GM19239 (cell line): ENCODE measurements around the gene KCNS3.

Source experiments
- DNase-seq: peaks from one replicate; pipeline ENCODE4 v3.0.0; 2011; ENCODE audit warnings: low spot score; ENCODE audit not compliant: insufficient read length
- FAIRE-seq: peaks from 2 replicates; lab custom pipeline; 2011; peaks lifted over from hg19 to GRCh38; lab: Jason Lieb, UNC

KCNS3 gene

GRCh38 chr2:17878281-17879136 is at the start of gene KCNS3:
TSS of gene KCNS3 (plus strand) at chr2:17878667. CDS start at chr2:17931009, 52,342 bp downstream.
- DNase-seq (peak; percentile 62), FAIRE-seq (no peak)

- DNase-seq (no peak), FAIRE-seq (peak; percentile 77)
Measured at GRCh38 chr2:17830053-17831034, 48.1 kb upstream of the KCNS3 start.

GRCh38 chr2:17835516-17835915 is 43.0 kb upstream of the KCNS3 start:
- DNase-seq (no peak), FAIRE-seq (no peak)

- no peak for FAIRE-seq
- DNase-seq: no peak
Measured at GRCh38 chr2:17839959-17840358, 38.5 kb upstream of the KCNS3 start.

GRCh38 chr2:17843457-17843856 is 35.0 kb upstream of the KCNS3 start:
- FAIRE-seq (no peak), DNase-seq (no peak)

GRCh38 chr2:17845806-17846205 is 32.7 kb upstream of the KCNS3 start:
- DNase-seq (no peak), FAIRE-seq (no peak)

- DNase-seq (no peak), FAIRE-seq (no peak)
Measured at GRCh38 chr2:17846676-17847075, 31.8 kb upstream of the KCNS3 start.

GRCh38 chr2:17847236-17847635 is 31.2 kb upstream of the KCNS3 start:
- DNase-seq (no peak), FAIRE-seq (no peak)

- no peak for DNase-seq
- no peak for FAIRE-seq
Measured at GRCh38 chr2:17849275-17849674, 29.2 kb upstream of the KCNS3 start.

- FAIRE-seq (no peak), DNase-seq (no peak)
Measured at GRCh38 chr2:17850151-17850550, 28.3 kb upstream of the KCNS3 start.

GRCh38 chr2:17851731-17852585 is 26.5 kb upstream of the KCNS3 start:
- DNase-seq (peak; percentile 47), FAIRE-seq (peak; percentile 80)

GRCh38 chr2:17853799-17854198 is 24.7 kb upstream of the KCNS3 start:
- no peak for FAIRE-seq
- no peak for DNase-seq

GRCh38 chr2:17857021-17857420 is 21.4 kb upstream of the KCNS3 start:
- FAIRE-seq (no peak), DNase-seq (no peak)

- DNase-seq (no peak), FAIRE-seq (no peak)
Measured at GRCh38 chr2:17858064-17858463, 20.4 kb upstream of the KCNS3 start.

GRCh38 chr2:17863539-17863938 is 14.9 kb upstream of the KCNS3 start:
- DNase-seq (no peak), FAIRE-seq (no peak)

GRCh38 chr2:17864676-17865075 is 13.8 kb upstream of the KCNS3 start:
- FAIRE-seq (no peak), DNase-seq (no peak)

- DNase-seq (no peak), FAIRE-seq (no peak)
Measured at GRCh38 chr2:17867133-17867532, 11.3 kb upstream of the KCNS3 start.

GRCh38 chr2:17869128-17869527 is 9.3 kb upstream of the KCNS3 start:
- DNase-seq: no peak
- no peak for FAIRE-seq

- FAIRE-seq: no peak
Measured at GRCh38 chr2:17871639-17872038, 6.8 kb upstream of the KCNS3 start.

GRCh38 chr2:17873021-17873420 is 5.4 kb upstream of the KCNS3 start:
- no peak for DNase-seq
- no peak for FAIRE-seq

More at GRCh38 chr2:17871639-17872038, 6.8 kb upstream of the KCNS3 start:
- DNase-seq: no peak
